Hematopoietic multipotent progenitor cell treated with erythropoietin and hydrocortisone succinate and interleukin-3 and kit ligand, for 4 days (in vitro differentiated cells): ENCODE measurements around the gene LPGAT1.
"Not testable (repeated sequence)": the region's sequence is repeated elsewhere in the genome, so short reads cannot be mapped to it uniquely, and the experiment has no call there.

Source experiments
- DNase-seq: peaks from one replicate; pipeline ENCODE4 v3.0.0-alpha.2; 2015

Gene LPGAT1

DNA sequence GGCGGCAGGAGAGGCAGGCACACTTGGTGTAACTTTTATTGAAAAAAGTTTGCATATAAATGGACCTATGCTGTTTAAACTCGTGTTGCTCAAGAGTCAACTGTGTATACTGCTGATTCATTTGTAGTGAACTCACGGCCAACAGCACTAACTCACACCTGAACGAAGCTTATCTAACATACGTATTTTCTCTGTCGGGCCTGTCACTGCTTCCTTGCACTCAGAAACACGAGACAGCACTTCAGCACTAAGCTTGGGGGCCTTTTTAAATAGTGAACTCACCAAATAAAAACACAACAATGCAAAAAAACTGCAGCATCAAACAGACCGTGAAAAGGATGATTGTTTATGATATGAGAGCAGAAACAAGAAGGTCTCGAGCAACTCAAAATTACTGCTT, 96.2 kb downstream of the LPGAT1 start:
- DNase-seq: no peak

GRCh38 chr1:211732293-211732980, 98.1 kb downstream of the LPGAT1 start:
- no peak for DNase-seq

DNA sequence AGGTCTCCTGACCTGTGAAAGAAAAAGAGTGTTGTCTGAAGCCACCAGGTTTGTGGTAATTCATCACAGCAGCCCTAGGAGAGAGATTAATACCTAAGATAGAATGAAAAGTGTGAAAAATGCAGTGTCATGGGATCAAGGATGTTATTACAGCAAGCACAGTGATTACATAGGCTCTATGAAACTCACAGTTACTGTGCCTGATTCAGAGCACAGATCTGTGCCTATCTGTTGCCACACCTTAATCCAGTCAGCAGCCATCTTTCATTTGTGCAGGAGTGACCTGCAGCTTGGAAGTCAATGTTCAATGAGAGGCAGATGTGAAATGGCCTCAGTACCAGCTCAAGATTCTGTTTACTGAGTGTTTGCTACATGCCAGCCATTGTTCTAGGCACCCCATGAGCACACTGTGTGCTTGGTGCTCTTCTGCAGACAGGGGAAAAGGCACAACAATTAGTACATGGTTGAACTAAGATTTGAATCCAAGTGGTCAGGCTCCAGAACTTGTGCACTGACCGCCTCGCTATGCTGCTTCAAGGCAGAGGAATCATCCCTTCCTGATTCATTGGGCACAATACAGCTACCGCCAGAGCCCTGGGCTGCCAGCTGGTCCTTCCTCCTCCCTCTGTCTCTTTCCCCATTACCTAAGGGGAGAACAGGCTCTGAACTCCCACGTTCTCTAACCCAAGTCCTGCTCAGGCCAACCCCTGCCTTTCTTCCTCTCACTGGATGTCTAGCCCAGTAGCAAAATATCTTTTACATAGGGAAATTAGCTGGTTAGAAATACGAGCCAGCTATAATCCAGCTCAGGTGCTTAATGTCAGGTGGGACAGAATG, 98.9 kb downstream of the LPGAT1 start:
- no peak for DNase-seq

- no peak for DNase-seq
Measured at GRCh38 chr1:211730347-211730746, 100.2 kb downstream of the LPGAT1 start.

- DNase-seq: no peak
Measured at GRCh38 chr1:211729238-211729637, 101.3 kb downstream of the LPGAT1 start.

DNA sequence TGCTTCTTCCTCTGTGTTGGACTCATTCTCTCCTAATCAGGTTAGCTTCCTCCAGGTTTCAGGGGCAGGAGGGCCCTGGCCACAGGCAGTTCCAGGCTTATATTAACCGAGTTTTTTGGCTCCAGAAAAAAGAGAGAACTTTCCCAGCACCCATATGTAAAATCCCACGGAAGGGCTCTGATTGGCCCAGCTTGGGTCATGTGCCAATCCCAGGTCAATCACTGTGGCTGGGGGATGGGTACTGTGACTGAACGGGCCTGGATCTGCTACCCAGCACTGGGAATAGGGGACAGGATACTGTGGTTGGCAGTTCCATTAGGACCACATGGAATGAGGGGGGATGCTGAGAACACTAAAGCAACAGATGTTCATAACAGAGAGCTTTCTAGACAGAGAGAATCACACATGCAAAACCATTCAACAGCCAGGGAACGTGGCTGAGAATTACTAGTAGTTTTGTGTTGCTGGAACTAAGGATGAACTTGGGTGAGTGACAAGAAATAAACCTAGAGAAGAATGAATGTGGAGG, 104.0 kb downstream of the LPGAT1 start:
- DNase-seq: no peak

DNA sequence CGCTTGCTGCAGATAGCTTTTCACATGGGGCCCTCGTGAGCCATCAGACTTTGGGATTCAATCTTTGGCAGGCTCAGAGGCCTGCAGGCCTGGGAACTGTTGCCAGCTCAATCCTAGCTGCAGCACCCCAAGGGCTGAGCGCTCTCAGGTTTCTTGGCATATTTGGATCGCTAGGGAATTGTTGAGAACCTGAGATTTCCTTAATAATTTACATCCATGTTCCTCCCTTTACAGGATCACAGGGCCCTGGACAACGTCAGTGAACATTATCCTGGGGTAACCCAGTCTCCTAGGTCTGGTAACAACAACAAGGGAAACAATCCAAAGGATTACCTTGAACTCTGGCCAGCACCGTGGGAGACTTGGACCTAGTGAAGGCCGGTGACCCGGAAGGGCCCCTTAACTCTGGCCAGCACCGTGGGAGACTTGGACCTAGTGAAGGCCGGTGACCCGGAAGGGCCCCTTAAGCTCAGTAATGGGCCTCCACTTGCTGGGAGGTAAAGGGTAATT, 105.8 kb downstream of the LPGAT1 start:
- no peak for DNase-seq

DNA sequence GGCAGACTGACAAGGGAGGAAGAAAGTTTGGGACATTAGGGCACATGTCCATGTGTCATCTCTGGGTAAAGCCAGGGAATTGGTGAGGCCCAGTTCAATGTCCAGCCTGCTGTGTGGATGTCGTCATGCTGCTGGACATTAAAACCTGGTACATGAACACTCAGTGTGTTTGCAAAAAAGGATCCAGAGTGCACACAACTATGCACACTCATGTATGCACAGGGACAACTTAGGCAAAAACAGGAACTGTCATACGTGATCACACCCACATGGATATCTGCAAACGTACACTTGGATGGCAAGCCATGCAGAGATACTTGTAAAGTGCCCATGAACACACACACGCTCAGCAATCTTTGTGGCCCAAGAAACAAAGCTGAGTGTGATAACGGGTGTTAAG, 107.3 kb downstream of the LPGAT1 start:
- DNase-seq: peak; percentile 25

- DNase-seq: peak; percentile 54
Measured at GRCh38 chr1:211722277-211723175, 108.0 kb downstream of the LPGAT1 start.

- not testable (repeated sequence) for DNase-seq
Measured at GRCh38 chr1:211716555-211716954, 114.0 kb downstream of the LPGAT1 start.

DNA sequence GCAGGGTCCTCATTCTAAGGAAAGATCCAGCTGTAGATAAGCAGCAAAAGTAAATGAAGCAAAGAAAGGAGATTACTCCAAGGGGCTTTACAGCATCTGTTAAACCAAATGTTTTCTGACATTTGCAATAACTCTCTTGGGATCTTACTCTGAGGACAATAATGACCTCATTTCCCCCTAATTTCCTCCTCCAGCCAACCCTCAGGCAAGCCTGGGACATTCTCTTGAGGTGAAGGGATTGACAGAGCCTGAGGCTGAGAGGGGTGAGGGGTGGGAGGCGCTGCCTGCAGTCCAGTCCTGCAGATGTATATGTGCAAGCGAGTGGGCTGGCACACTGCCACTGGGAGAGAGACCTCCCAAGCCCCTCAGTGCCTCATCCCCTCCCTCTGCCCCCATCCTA, 114.6 kb downstream of the LPGAT1 start:
- no peak for DNase-seq

DNA sequence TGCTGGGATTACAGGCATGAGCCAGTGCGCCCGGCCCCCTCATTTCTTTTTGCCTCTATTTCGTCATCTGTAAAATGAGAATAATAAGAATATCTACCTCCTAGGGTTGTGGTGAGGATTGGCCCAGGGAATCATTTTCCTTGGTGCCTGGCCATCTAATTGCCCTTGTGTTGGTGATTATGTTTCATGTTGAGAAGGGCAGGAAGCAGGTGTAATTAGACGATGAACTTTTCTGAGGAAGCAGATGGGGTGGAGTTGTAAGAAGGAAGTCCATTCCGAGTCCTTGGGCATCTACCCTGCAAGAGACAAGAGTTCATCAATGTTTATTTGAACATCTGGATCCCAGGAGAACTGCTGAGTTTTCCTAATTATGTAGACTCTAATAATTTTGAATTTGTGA, 116.4 kb downstream of the LPGAT1 start:
- DNase-seq: no peak

DNA sequence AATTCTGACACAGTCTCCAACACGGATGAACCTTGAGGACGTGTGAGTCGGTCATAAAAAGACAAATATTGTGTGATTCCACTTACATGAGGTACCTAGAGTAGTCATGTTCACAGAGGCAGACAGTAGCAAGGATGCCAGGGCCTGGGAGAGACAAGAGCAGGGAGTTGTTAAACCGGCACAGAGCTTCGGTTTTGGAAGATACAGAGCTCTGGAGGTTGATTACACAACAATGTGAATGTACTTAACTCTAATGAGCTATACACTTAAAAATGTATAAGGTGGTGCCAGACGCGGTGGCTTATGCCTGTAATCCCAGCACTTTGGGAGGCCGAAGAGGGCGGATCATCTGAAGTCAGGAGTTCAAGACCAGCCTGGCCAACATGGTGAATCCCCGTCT, 117.3 kb downstream of the LPGAT1 start:
- no peak for DNase-seq

DNA sequence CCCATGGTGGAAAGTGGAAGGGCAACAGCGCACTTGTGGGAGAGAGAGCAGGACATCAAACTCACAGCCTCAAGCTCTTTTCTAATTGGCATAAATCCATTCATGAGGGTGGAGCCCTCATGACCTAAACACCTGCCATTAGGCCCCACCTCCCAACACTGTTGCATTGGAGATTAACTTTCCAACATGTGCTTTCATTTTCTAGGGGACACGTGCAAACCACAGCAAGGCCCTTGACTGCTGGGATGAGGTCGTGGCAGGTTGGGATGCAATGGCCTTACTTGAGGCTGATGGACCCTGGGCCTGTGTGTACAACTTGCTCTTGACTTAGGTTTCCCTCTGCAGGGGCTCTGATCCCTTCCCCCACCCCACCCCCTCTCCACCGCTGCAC, 119.3 kb downstream of the LPGAT1 start:
- DNase-seq: peak; percentile 18

GRCh38 chr1:211710566-211711314, 119.8 kb downstream of the LPGAT1 start:
- peak; percentile 37 for DNase-seq

- no peak for DNase-seq
Measured at GRCh38 chr1:211708926-211709325, 121.6 kb downstream of the LPGAT1 start.

- DNase-seq: no peak
Measured at GRCh38 chr1:211708006-211708405, 122.6 kb downstream of the LPGAT1 start.

DNA sequence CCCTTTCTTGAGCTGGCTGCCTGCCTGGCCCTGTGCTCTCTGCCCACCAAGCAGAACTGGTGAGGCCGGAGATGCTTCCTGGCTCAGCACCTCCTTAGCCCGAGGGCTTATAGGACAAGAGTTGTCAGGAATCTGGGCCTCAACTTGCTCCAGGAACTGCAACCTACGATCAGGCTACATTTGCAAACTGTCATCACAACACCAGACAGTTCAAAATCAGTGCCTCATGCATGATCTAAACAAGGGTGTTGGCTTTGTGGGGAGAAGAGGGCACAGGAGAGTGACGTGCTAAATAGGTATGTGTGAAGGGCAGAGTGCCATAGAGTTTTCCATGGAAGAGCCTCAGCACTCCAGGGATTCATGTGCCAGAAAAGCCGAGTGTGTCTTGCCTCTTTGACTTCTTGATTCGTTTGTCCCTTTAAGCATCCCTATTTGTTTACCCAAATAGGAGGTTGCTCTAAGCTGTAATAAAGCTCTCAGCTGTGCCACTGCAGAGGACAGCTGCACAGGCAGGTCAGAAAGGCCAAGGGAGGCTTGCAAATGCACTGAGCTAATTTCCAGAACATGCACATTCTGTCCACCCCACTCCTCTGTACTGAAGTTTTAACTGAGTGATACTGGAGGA, 125.0 kb downstream of the LPGAT1 start:
- no peak for DNase-seq

DNA sequence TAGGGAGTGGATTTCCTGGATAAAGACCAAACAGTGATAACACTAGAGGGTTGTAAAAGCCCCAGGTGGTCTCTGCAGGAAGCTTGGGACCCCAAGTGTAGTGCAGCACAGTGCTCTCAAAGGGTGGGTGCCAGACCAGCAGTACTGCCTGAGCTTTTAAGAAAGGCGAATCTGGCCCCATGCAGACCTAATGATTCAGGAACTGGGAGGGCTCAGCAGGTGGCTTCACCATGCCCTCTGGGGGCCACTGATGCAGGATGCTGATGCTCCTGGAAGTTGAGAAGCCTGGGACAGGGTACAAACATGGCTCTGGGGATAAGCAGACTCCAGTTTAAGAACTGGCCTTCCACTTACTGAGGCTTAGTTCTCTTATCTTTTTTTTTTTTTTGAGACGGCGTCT, 126.0 kb downstream of the LPGAT1 start:
- no peak for DNase-seq

- DNase-seq: no peak
Measured at GRCh38 chr1:211703812-211704537, 126.6 kb downstream of the LPGAT1 start.

DNA sequence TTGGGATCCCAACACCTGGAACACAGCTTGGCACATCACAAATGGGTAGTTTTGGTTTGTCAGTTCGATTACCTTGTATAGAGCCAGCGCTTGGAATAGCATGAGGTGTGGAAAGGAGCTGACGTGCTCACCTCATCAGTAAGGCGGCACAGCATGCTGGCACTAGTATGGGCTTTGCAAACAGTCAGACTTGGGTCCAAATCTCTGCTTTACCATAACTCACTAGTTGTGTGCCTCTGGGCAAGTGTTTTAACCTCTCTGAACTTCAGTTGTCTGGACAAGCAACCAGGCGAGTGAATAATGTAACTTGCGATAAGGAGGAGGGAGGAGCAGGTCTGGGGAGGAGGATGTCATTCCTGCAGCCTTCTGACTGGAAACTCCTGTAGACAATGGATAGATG, 128.8 kb downstream of the LPGAT1 start:
- DNase-seq: no peak
